NCI-H2171 (cell line): ENCODE measurements around the gene CNIH3.

Source experiments
- DNase-seq: peaks from one replicate; lab custom pipeline; 2025; lab: John Stamatoyannopoulos, UW

CNIH3 gene

DNA sequence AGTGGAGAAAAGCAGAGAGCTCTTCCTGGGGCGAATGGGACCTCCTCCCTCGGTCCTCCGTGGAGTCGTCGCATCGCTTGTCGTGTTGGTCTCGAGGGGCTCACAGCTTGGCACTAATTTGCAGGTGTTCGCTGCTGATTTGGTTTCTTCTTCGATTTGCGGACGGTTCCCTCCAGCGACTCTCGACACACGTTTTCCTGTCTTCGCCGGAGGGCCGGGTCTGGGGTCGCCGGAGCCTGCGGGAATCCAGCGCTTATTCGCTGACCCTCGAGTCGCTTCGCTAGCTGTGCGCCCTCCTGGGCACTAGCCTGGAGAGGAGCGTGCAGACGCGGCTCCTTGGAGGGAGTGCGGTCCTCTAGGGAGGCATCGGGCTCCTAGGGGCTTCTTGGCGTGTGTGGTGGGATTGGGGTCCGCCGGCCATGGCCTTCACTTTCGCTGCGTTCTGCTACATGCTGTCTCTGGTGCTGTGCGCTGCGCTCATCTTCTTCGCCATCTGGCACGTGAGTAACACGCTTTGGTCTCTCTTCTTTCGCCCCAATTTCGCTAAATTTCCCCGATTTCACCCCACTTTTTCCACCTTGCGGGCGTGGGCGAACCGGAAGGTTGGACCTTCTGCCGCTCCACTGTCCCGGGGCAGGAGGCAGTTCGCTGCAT, 766 bp downstream of the CNIH3 start:
- no peak for DNase-seq

DNA sequence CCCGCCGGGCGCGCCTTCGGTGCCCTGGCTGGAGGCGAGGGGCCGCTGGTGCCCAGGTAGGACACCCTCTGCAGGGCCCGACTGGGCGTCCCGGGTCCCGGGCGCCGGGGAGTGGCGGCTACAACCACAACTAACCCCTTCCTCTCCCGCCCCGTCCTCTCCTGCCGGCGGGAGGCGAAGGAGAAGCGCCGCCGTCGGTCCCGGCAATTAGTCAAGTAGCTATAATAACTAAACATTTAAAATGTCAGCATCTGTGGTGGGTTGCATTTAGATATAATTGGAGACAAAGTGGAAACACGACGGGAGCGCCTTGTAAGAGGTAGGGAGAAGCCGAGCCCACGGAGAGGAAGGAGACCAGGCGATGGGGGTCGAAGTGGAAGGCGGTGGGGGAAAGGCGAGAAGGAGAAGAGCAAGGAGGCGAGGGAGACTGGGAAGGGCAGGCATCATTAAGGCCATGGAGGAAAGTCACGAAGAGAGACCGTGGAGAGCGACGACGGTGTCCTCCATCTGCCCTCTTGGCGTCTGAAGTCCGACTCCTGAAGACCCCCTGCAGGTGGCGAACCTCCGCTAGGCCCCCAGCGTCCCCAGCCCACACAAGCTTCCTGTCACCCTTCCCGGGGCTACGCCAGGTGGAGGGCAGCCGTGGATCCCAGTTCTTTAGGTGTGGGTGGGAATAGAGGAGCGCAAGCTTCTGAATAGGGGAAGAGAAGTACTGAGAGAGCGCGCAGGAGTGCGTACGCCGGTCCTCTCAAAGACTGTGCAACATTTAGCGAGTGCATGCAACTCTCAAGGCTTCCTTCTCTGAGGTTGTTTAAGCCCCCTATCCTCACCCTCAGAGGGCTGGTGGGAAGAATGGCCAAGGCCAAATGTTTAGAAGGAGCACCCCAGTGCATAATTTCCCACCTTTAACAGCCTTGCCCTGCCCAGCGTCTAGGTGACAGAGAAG, 1.6 kb downstream of the CNIH3 start:
- DNase-seq = no peak

DNA sequence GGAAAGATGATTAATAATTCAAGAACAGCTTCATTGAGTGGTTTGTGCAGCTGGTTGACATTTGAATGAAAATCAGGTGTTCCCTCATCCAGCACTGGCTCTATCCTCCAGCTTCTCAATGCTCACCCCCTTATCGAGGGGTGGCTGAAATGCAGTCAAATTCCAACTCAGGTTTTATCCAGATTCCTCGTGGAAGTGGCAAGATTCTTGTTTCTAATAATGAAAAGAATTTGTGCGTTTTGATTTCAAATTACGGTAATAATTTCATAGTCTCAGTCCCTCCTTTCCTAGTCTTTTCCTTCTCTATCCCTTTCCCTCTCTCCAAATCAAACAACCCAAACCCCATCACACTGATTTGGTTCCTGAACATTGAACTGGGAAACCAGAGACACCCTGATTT, 3.1 kb downstream of the CNIH3 start:
- DNase-seq = no peak

GRCh38 chr1:224620105-224620504, 4.0 kb downstream of the CNIH3 start:
- no peak for DNase-seq

DNA sequence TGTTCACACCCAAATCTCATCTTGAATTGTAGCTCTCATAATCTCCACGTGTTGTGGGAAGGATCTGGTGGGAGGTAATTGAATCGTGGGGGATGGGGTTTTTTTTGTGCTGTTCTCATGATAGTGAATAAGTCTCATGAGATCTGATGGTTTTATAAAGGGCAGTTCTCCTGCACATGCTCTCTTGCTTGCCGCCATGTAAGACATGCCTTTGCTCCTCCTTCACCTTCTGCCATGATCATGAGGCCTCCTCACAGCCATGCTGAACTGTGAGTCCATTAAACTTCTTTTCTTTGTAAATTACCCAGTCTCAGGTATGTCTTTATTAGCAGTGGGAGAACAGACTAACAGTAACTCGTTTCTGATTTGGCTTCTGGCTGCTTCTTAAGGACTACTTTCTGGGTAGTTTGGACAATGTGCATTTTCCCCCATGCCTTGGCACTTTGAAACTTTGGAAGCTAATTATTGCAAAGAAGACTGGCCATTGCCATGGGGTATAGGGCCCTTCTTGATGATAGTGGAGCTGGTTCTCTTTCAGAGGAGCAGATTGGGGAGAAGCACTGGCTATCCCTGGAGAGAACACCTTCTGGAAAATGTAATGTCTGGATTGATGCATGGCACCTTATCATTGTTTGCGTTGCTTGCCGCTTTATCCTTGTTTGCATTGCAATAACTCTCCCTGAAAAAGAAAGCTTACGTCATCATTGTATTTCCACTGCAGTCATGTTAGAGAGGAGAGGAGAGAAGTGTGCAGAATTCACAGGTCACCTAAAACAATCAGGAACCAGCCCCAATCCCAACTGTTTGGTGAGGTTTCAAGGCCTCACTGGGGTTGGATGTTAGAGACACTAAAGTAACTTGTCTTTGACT, 5.9 kb downstream of the CNIH3 start:
- DNase-seq = no peak

GRCh38 chr1:224622831-224623230, 6.7 kb downstream of the CNIH3 start:
- no peak for DNase-seq

GRCh38 chr1:224623310-224623714, 7.2 kb downstream of the CNIH3 start:
- DNase-seq = no peak

GRCh38 chr1:224623743-224624333, 7.7 kb downstream of the CNIH3 start:
- DNase-seq = no peak

DNA sequence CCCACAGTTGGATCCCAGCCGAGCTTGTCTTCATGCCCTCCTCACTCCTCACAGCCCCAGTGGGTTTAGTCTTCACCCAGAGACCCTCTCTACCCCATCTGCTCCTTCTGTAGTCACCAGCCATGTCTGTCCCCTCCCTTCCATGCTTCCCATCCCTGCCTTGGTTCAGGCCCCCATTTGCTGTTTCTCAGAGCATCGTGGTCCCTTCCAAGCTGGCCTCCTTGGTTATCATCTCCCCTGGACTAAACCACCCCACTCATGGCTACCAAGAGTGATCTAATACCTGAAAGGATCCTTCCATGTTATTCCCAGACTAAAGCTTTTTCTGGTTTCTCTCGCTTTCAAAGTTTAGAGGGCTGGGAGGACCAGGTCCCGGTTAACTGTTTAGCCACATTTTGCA, 8.3 kb downstream of the CNIH3 start:
- DNase-seq = no peak

GRCh38 chr1:224626042-224626441, 9.9 kb downstream of the CNIH3 start:
- DNase-seq = no peak

DNA sequence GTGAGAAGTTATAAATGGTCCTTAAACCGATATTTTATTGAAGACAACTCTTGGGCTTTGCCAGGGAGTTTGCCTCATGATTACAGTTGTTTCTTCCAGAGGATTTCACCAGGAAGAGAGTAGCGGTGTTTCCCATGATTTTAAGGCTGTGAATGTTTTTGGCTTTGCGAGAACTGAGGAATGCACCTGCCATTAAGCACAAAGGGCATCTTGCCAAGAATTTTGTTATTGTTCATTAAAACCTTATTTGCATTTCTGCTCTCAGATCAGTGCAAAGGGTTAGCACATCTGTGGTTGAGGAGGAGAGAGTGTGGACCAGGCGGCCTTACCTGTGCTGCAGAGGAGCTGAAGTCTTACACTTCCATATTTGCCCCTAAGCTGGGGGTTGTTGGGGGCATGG, 13.8 kb downstream of the CNIH3 start:
- DNase-seq = peak; percentile 29

GRCh38 chr1:224631462-224632115, 15.5 kb downstream of the CNIH3 start:
- DNase-seq = no peak

- DNase-seq = no peak
Observed at GRCh38 chr1:224632381-224632871, 16.3 kb downstream of the CNIH3 start.

DNA sequence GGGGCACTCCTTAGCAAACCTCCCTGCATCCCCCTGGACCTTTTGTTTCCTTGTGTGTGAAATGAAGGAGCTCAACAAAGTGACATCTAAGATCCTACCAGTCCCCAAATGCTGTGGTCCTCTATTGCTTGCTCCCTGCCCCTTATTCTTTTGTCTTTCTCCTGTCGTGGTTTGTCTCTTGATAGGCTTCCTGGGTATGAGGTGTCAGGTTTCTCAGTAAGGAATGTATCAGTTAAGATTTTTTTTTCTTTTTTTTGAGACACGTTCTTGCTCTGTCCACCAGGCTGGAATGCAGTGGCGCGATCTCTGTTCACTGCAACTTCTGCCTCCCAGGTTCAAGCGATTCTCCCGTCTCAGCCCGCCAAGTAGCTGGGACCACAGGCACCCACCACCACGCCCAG, 16.8 kb downstream of the CNIH3 start:
- no peak for DNase-seq

DNA sequence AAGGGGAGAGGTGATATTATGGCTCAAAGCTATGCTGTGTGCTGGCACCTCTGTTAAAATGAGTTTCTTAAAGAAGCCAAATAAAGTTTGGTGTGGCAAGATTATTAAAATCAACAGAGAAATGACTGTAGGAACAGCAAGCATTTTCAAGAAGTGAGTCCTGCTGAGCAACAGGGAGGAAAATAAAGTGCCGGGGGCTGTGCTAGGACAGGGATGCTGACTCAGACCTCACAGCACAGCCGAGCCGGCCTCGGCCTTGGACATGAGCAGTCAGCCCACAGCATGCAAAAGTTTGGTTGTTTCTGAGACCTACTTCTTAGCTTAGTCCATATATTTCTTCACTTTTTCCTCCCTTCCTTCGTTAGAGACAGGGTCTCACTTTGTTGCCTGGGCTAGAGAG, 19.2 kb downstream of the CNIH3 start:
- no peak for DNase-seq

DNA sequence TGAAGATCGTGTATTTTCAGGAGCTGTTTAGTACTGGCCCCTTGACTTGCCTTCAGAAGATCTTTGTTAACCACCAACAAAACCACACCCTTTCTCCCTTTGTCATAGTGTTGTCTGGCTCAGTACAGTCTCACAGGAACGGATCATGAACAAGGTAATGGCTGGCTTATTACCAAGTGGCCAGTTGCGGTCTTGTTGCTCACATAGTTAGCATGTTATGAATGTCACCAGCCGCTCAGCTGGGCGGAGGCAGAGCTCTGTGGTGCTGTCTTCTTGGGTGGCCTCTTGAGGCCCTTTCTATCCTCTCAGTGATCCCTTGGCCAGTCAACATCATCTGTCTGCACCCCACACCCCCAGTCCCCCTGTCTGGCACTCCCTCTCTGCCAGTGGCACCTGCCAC, 21.4 kb downstream of the CNIH3 start:
- no peak for DNase-seq

DNA sequence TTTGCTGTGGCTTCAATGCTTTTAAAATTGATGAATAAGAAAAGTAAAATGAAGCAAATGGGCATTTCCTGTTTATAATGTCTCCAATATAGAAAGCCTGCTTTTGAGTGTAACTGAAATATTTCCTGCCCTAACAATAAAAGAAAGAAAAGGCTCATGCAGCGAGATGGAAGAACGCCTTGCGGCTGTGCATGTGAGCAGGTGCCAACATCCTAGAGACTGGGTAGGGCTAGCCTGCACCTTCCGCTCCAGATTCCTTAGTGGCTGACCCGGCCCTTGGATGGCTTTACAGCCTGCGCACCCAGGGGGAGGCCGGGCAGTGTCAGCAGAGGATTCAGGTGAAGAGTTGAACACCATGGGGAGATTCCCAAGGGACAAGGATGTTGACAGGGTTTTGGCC, 21.8 kb downstream of the CNIH3 start:
- no peak for DNase-seq

GRCh38 chr1:224639426-224639975, 23.4 kb downstream of the CNIH3 start:
- DNase-seq = no peak

DNA sequence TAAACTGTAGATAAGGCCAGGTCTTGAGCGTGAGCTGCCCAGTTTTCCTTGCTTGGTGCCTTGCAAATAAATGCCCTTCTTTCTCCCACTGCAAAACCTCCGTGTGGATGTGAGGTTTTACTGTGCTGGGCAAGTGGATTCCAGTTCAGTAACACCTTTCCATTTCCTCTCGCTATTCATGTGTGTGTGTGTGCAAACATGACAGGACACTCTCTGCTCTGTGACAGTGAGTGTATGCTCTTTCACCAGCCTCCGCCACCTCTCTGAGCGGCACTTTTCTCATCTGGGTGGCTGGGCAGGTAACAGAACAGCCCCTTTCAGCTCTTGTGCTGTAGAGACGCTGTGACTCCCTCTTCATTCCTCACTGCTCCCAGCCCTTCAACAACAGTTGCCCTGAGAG, 23.9 kb downstream of the CNIH3 start:
- no peak for DNase-seq

DNA sequence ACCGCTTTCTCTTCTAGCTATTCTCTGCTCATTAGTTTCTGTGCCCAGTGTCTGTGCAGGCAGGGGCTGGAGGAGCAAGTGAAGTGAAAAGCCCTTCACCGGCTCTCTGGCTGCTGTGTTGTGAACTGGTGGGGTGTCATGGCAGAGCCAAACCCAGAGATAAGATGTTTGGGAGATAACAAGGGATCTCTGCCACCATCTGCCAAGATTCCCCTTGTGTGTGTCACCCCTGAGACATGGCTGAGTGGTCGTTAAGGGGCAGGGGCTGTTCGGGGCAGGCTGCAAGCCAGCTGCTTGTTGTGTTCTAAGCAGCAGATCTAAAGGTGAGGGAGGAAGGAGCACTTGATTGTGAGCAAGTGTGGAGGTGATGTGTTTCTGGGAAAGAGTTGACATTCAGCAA, 24.5 kb downstream of the CNIH3 start:
- no peak for DNase-seq

DNA sequence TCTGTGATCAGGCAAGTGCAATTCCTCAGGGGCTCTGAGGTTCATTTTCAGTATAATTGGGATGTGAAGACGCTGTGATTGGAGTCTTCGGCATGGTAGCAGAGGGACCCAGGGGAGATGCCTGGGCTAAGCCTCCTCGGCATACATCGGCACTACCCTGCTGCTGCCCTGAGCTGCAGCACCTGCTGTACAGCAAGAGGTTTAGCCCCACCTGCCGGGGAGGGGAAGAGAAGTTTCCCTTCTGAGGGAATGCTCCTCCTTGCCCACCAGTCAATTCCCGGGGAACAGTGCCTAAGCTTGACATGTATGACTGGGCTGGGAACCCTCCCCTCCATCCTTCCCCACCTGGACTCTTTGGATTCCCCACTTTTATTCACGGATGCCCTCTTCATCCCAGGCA, 24.9 kb downstream of the CNIH3 start:
- DNase-seq = peak; percentile 83
